Activated B cell treated with CpG ODN at 0.5 μM for 24 hours (primary cell): ENCODE data around the gene NAT9. TPM values are rescaled to one million over a fixed set of nuclear protein-coding genes. Genes with fewer than 3 reads are reported as not detected.

ENCODE experiments used
- ATAC-seq: fragments of 200-7000 bp; cut with Tn5 transposase; one replicate; pipeline ENCODE4 v1.10.0; 2021; ENCODE audit warnings: low read depth, mild to moderate bottlenecking, moderate library complexity
- CTCF ChIA-PET: fragments of 350-600 bp; sonication (Branson Sonifier 250); formaldehyde crosslinking; loops from one replicate; lab custom pipeline; 2021; ENCODE audit warnings: antibody characterized with exemption; lab: Charles Lee
- POLR2A ChIA-PET: fragments of 350-600 bp; sonication (Branson Sonifier 250); formaldehyde crosslinking; loops from one replicate; lab custom pipeline; 2021; ENCODE audit warnings: antibody characterized with exemption; lab: Charles Lee
- DNase-seq: peaks from one replicate; pipeline ENCODE4 v3.0.0; 2022
- H3K27ac Mint-ChIP-seq: one replicate; pipeline ENCODE4 v1.8.0; 2020; ENCODE audit warnings: mixed read lengths
- H3K27me3 Mint-ChIP-seq: one replicate; pipeline ENCODE4 v1.8.0; 2021; ENCODE audit warnings: mixed read lengths
- H3K36me3 Mint-ChIP-seq: one replicate; pipeline ENCODE4 v1.8.0; 2021; ENCODE audit warnings: low read depth, mixed read lengths
- H3K4me1 Mint-ChIP-seq: one replicate; pipeline ENCODE4 v1.8.0; 2021; ENCODE audit warnings: mixed read lengths
- H3K4me3 Mint-ChIP-seq: one replicate; pipeline ENCODE4 v1.8.0; 2020; ENCODE audit warnings: mild to moderate bottlenecking, mixed read lengths
- H3K9me3 Mint-ChIP-seq: one replicate; pipeline ENCODE4 v1.8.0; 2020; ENCODE audit warnings: mixed read lengths
- intact Hi-C: fragments of 100-400 bp; cut with micrococcal nuclease; formaldehyde crosslinking; loops from one replicate; pipeline ENCODE4 v1.15.1; 2024
- total RNA-seq: library from RNA; stranded (reverse); gene quantifications from 2 replicates; pipeline ENCODE4 v1.2.3, GENCODE V29; 2022
- TF ChIP-seq, protein P1 (sequence below): fragments of 200-600 bp; IDR thresholded peaks from one replicate; pipeline ENCODE4 v1.8.0; 2022; ENCODE audit warnings: antibody characterized with exemption, mild to moderate bottlenecking

NAT9 gene
- total RNA-seq, 1 donor from 2014 or later: 79.7 TPM

GRCh38 chr17:74758848-74759168 is 17.3 kb downstream of the NAT9 start:
- peak; percentile 80 for ATAC-seq
- H3K4me1 Mint-ChIP-seq: peaks cover 60% of the 10 kb centered on the region
- peaks cover 9% of the 10 kb centered on the region for H3K36me3 Mint-ChIP-seq
- TF ChIP-seq, protein P1, sequence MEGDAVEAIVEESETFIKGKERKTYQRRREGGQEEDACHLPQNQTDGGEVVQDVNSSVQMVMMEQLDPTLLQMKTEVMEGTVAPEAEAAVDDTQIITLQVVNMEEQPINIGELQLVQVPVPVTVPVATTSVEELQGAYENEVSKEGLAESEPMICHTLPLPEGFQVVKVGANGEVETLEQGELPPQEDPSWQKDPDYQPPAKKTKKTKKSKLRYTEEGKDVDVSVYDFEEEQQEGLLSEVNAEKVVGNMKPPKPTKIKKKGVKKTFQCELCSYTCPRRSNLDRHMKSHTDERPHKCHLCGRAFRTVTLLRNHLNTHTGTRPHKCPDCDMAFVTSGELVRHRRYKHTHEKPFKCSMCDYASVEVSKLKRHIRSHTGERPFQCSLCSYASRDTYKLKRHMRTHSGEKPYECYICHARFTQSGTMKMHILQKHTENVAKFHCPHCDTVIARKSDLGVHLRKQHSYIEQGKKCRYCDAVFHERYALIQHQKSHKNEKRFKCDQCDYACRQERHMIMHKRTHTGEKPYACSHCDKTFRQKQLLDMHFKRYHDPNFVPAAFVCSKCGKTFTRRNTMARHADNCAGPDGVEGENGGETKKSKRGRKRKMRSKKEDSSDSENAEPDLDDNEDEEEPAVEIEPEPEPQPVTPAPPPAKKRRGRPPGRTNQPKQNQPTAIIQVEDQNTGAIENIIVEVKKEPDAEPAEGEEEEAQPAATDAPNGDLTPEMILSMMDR: no peak
- DNase-seq: no peak
- H3K9me3 Mint-ChIP-seq: no peaks in the 10 kb centered on the region
- no peak overlapping the region for H3K27ac Mint-ChIP-seq
- no peaks in the 10 kb centered on the region for H3K27me3 Mint-ChIP-seq
- intact Hi-C loops: loop anchor here (1.0 to 2.0 kb wide), 2 partner anchors 10 to 14 kb away; no protein-coding TSS in a partner anchor
- peak overlapping the region; percentile 41 for H3K4me3 Mint-ChIP-seq
- POLR2A ChIA-PET: interaction anchor here (0.6 to 2.2 kb wide), 3 partner anchors 9 to 85 kb away, joined by 3 to 22 read pairs (median 10); no protein-coding TSS in a partner anchor
- CTCF ChIA-PET: interaction anchor here (0.7 to 3.7 kb wide), 8 partner anchors 9 to 102 kb away, joined by 3 to 24 read pairs (median 8); partner anchors contain the start of gene RAB37

GRCh38 chr17:74757931-74758847 is 18.0 kb downstream of the NAT9 start:
- DNase-seq (no peak), ATAC-seq (no peak)
- Mint-ChIP-seq H3K4me1 (peaks cover 66% of the 10 kb centered on the region), H3K4me3 (peak overlapping the region; percentile 41), H3K27me3 (no peaks in the 10 kb centered on the region), H3K9me3 (no peaks in the 10 kb centered on the region), H3K27ac (no peak overlapping the region), H3K36me3 (peaks cover 9% of the 10 kb centered on the region)
- POLR2A ChIA-PET: interaction anchor here (0.6 to 2.2 kb wide), 4 partner anchors 8 to 85 kb away, joined by 3 to 22 read pairs (median 7); no protein-coding TSS in a partner anchor
- intact Hi-C loops: loop anchor here (1.0 to 2.0 kb wide), 2 partner anchors 9 to 13 kb away; no protein-coding TSS in a partner anchor
- TF ChIP-seq, protein P1: no peak
- CTCF ChIA-PET: interaction anchor here (1.4 to 3.7 kb wide), 6 partner anchors 9 to 101 kb away, joined by 4 to 24 read pairs (median 12); partner anchors contain the start of gene RAB37

DNA sequence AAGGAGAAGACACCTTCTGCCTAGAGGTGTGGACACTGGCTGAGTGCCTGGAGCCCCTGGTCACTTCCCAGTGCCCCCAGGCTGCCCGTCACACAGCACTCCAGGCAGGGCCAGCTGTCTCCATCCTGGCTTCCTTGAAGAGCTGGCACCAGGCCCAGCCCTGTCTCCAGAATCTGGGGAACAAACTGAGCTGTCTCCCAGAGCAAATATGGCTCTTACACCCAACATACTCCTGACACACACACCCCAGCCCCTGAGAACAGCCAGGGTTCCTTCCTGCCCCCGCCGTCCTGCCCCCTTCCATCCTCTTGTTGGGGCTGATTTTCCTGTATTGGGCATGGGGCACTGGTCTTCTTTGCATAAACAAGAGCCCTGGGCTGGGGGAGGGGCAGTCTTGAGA is 18.6 kb downstream of the NAT9 start:
- Mint-ChIP-seq H3K4me1 (peaks cover 73% of the 10 kb centered on the region), H3K27ac (no peak overlapping the region)

GRCh38 chr17:74756891-74757290 is 19.3 kb downstream of the NAT9 start:
- Mint-ChIP-seq H3K9me3 (no peaks in the 10 kb centered on the region), H3K36me3 (peaks cover 14% of the 10 kb centered on the region), H3K27me3 (no peaks in the 10 kb centered on the region), H3K27ac (no peak overlapping the region), H3K4me3 (no peak overlapping the region), H3K4me1 (peaks cover 78% of the 10 kb centered on the region)
- no peak for ATAC-seq
- DNase-seq: no peak
- ChIA-PET POLR2A (interaction anchor here (0.6 kb wide), 1 partner anchor 9 kb away, joined by 4 read pairs; no protein-coding TSS in a partner anchor), CTCF (interaction anchor here (1.2 to 3.7 kb wide), 3 partner anchors 12 to 100 kb away, joined by 4 to 24 read pairs (median 22); no protein-coding TSS in a partner anchor)
- TF ChIP-seq, protein P1: no peak
- intact Hi-C loops: no loop called here

More for the DNA sequence above, 18.6 kb downstream of the NAT9 start:
- intact Hi-C loops: no loop called here
- Mint-ChIP-seq H3K27me3 (no peaks in the 10 kb centered on the region), H3K4me3 (no peak overlapping the region), H3K9me3 (no peaks in the 10 kb centered on the region), H3K36me3 (peaks cover 10% of the 10 kb centered on the region)
- ATAC-seq (no peak), DNase-seq (no peak)
- TF ChIP-seq, protein P1: no peak
- ChIA-PET CTCF (interaction anchor here (3.3 to 3.7 kb wide), 2 partner anchors 12 to 100 kb away, joined by 22 to 24 read pairs; no protein-coding TSS in a partner anchor), POLR2A (interaction anchor here (0.7 kb wide), 1 partner anchor 21 kb away, joined by 4 read pairs; no protein-coding TSS in a partner anchor)
